HG02759 (cell line): ENCODE data around the gene LNX1.
A peak's percentile ranks its signal among the peaks of the same experiment; 100 is the strongest.

Experiments used
- ATAC-seq: cut with Tn5 transposase; IDR thresholded peaks from one replicate; pipeline ENCODE4 v1.9.1; 2021; ENCODE audit warnings: mild to moderate bottlenecking, moderate library complexity; ENCODE audit not compliant: unreplicated experiment

The LNX1 gene

DNA sequence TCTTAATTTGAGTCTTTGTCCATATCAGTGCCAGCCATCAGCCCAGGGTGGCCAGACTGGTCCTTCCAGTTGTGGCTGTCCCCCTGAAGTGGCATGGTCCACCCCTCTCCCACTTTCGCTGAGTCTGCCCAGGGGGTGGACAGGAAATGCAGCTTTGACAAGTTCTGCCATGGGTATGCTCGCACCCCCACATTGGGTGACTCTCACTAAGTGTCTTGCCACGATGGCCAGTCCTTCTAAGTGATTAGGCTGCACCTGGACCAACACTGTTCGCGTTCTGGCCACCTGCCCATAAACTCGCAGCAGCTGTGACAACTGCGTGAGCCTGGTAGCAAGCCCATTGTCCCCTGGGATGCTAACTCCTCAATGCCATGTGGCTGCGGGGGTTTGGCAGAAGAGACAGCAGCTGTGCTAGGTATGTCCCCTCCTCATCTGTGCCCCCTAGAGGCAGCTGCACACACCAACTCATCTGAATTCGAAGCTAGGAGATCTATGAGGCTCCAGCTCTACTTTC lies 10.0 kb upstream of the LNX1 start:
- peak; percentile 81 for ATAC-seq

DNA sequence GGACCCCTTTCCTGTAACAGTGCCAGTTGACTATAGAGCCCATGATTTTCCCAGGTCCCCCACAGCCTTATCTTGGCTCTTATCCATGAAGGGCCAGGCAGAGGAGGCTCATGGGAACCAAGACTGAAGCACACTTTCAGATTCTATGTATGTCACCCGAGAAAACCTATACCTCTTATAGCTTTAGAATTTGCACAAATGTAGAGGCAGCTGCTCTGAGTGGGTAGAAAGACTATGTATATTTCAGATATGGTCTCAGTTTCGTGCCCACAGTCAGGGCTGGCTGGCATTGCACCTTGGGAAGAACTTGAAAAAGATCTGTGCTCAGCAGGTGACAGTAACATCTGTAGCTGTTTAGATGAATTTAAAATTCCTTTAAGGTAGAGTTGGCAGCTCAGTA lies 8.3 kb upstream of the LNX1 start:
- peak; percentile 57 for ATAC-seq

DNA sequence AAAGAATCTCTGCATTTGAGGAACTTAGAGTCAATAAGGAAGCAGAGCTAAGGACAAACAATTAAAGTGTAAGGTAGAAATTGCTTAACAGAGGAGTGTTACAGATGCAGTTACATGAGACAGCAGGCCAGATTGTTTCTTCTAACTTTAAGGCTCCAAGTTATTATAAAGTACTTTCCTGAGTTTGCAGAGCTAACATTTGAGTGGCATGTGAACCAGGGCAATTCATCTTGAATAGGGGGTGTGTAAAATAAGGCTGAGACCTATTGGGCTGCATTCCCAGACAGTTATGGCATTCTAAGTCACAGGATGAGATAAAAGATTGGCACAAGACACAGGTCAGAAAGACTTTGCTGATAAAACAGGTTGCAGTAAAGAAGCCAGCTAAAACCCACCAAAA lies 7.6 kb upstream of the LNX1 start:
- ATAC-seq = no peak

DNA sequence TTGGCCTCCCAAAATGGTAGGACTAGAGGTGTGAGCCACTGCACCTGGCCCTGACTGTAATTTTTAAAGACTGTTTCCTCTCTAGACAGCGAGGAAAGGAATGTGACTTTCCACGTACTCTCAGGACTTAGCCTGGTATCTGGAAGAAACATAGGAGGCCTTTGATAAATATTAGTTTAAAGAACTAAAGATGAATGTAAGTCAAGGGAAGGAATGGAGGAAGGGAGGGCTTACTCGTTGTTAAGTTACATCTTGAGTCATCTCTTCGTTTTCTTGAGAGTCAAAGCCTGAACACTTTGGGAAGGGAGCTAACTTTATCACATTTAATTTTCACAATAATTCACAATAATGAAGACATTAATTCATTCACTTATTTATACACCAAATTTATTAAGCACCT lies 7.2 kb upstream of the LNX1 start:
- ATAC-seq = no peak

DNA sequence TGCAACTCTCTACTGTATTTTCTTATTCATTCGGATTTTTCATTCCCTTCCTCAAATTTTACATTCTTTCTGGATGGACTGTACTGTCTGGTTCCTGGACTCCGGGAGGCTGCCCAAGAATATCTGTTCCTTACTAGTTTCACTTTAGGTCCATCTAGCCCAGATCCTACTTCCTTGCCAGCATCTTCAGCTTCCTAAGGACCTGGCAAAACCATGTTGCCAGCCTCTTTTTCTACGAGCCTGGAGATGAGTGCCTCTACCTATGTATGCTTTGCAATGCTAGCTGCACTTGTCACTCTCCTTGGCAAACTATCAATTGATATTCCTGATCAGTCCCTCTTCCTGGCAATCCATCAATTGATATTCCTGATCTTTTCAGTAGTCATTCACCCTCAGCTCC lies 5.6 kb upstream of the LNX1 start:
- no peak for ATAC-seq

DNA sequence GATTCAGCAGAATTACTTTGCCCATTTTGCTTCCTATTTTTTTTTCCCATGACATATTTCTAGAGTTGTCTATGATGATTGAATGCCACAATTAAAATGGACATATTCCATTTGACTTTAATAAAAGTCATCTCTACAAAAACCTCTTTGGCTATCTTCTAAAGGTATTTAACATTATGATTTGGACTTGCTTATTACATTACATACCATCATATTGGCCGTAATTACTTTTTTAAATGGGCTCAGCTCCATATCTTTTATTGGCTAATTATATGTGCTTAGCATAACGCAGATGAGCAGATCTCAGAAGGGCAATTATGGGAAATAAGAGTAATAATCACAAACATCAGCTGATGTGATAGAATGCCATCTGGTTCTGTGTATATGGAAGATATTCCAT lies 4.5 kb upstream of the LNX1 start:
- no peak for ATAC-seq

DNA sequence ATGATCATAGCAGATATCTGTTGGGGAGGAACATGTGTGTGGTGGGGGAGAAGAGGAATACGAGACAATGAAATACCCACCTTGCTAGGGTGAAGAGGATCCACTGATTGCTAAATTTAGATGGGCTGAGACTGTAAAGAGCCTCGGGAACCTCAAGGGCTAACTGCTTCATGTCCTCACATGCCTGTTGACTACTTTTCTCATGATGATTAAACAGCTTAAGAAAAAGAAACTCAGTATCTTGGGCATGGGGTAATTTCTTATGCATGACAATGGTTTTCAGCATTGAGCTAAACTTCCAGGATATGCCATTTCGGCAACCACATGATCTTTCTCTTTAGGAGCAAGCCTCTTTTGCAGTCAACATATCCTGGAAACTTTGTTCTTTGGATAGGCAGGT lies 3.9 kb upstream of the LNX1 start:
- no peak for ATAC-seq

DNA sequence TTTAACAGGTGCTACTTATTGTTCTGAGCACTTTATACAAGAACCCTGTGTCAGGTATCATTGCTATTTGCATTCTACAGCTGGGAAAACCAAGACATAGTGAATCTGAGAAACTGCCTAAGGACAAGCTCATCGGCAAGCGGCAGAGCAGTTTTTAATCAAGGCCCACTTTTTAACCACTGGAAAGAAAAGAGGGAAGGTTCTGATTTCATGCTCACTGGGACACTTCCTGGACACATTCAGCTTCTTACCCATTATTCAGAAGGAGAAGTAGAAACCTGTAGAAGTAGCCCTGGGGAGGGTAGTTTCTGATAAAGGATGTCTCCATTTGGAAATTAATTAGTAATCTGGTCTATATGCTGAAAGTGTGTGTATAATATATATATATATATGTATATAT lies 2.5 kb upstream of the LNX1 start:
- no peak for ATAC-seq

DNA sequence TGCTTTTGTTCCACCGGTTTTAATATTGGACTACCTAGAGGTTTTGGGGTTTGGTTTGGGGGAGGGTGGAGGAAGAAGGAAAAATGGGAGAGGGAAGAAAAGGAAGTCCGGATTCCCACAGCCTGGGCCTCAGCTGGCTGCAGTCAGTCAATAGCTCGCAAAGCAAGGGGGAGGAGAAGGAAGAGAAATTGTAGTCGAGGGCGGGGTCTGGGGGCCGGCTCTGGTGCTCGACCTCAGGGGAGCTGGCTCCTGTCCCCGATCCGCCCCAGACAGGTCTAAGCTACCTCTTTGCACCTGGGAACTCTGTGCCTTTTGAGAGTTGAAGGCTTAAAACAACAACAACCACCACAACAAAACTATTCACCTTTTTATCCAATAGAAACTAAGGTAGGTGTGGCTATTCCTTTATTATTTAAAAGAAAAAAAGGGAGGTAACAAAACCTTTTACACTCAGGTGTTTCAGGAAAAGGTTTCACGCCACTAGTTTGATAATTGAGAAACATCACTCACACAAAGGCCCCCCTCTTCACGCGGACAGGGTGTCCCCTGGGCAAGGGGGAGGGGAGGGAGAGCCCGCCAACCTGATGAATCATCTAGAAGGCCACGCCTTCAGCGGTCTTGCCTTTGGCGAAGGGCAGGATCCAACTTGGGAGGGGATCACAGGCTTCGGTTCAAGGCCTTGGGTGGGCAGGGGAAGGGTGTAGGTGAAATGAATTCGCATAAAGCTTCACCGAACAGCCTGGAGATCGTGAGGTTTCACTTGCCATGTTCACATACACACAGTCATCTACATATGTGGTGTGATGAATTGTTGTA lies 1.6 kb upstream of the LNX1 start:
- no peak for ATAC-seq

DNA sequence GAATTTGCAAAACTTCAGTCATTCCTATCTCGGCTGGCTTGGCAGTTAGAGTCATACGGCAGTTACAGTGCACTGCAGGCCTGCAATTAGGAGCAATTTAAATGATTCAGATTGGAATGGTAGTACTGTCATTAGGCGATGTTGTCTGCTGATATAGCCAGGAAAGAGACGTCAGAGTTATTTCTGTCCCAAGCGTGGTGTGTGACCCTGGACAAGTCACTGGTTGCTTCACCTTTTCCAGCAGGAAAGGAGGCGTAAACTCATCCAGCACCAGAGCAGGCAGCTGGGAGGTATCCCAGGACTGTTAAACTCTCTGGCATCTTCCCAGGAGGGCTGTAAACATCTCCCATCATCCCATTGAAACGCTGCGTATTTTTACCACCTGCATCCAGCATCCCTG lies 836 bp upstream of the LNX1 start:
- ATAC-seq = no peak

DNA sequence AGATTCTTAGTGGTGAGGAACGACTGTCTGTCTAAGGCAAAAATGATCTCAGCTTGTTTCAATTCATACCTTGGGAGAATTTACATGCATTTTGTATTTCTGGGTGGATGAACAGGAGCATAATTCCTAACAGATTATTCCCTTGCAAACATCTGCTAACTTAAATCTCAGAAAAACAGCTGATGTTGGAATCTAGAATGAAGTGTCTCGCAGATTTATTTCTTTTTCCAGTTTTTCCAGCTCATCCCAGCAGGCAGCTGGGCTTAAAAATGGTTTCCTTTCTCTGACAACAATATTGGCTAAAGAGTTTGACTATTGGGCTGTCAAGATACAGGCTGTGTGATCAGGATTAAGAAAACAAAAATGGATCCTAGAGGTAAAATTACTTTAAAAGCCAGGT lies 1.1 kb downstream of the LNX1 start:
- ATAC-seq = no peak

DNA sequence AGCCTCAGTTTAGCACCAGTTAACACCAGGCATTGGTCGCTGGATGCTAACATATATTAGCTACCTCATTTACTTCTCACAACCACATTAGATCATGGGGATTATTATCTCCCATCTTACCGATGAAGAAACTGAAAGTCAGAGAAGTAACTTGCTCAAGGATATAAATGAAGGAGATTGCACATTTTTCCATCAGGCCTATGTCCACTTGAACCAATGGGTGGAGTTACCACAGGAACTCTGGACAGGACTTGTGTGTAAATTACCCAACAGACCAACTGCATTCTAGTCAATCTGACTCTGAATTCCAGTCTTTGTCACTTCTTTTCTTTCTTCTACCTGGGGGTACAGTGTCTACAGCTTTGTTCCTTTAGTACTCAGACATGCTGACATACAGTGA lies 1.8 kb downstream of the LNX1 start:
- ATAC-seq = no peak

DNA sequence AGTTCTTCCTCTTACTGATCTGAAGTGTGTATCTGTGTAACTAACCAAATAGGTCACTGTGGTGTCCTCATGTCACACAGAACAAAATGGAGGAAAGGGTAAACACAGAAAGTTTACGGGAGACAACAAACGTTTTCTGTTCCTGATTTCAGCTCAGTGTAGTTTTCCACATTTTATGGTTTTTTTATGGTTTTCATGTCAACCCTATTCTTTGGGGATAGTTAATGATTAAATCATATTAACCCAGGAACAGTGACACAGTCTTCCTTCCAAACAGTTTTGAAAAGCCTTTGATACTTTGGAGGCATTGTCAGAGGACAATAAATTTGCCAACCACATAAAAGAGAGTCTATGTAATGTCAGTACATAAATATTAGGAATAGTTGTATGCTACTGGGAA lies 4.2 kb downstream of the LNX1 start:
- ATAC-seq = no peak

DNA sequence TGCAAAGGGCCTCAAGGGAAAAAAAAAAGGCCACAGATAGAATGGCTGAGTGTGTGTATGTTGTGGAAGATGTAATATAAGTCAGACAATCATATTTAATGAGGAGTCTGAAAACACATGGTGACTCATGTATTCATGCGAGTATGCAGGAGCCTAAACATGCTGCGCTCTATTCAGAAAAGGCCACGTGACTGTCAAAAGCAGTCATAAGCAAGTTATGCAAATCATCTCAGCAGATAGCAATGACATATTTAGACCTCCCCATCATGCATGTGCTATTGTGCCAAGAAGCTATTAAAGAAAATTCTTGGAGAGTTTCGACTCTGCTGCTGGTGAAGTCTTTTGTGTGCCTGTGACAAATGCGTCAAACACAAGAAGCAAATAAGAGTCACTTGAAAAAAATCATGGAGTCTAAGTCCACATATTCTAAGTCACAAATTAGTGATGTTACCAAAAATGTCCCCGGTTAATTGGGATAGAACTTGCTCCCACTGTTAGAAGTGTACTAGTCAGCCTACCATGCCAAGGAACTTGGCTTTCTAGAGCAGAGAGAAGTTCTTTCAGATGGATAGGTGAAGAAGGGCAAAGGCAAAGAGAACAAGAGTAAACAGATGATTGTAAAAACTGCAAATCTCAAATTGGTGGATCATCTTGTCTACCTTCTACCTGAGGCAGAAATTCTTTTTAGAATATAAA lies 5.0 kb downstream of the LNX1 start:
- ATAC-seq = no peak

DNA sequence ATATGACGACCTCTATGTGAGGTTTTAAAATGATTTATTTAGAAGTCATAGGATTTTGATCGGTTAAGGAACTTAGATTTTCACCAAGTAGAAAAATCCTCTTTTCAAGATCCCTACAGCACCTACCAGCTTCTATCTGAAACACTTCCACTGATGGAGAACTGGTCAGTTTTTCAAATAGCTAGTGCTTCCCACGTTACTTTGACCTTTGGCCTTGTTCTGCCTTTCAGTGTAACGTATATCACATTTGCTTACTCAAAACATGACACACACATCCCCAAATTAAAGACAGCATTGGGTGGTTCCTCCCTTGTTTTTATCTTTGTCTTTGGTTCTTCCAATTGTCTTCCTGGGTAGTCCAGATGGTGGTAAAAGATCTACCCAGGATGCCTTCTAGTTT lies 6.6 kb downstream of the LNX1 start:
- ATAC-seq = no peak

DNA sequence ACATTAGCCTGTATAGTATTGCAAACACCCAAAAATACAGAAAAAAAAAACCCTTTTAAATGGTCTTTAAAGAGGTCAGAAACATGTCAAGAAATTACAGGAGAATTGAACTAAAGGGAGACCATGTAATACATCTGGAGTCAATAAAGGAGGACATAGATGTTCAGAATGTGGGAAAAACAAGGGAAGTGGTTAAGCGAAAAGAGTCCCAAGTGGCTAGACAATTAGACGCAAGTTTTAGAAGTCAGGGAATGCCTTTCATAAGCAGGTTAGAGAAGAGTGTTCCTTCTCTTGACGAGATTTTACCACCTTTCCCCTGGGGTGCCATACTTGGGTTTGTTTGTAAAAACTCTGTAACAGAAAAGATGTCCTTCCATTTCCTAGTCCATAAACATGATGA lies 7.8 kb downstream of the LNX1 start:
- ATAC-seq = no peak

DNA sequence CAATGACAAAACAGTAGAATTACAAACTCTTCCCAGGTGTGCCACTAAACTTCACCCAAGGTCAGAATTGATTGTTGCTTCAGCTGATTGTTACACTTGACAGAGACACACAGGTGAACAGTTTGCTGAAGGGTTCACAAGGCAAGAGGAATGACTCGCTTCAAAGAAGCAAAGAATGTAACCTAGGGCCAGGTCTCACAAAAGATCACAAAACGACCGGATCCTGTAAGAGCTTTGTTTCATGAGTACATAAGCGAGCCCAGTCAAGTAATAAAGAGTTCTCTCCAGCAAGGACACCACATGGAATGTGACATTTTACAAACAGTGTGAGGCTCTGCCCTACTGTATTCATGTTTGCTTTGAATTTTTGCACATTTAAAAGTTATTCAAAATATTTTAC lies 9.1 kb downstream of the LNX1 start:
- ATAC-seq = no peak

DNA sequence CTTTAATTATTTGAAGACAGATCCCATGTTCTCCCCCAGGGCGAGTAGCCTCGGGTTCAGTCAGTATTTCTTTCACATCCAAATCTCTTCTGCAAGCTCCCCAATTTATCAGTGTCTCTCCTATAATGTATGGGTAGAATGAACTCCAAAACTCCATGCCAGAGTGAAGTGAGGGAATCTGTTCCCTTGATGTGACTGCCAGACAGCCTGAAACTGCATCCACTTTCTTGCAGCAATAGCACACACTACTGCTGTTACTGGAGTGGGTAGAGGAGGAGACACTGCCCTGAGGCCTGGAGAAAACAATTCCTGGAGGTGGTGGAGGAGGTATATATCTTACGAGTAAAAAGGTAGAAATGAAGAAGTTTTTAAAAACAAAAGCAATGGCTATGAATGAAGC lies 11.0 kb downstream of the LNX1 start:
- no peak for ATAC-seq

DNA sequence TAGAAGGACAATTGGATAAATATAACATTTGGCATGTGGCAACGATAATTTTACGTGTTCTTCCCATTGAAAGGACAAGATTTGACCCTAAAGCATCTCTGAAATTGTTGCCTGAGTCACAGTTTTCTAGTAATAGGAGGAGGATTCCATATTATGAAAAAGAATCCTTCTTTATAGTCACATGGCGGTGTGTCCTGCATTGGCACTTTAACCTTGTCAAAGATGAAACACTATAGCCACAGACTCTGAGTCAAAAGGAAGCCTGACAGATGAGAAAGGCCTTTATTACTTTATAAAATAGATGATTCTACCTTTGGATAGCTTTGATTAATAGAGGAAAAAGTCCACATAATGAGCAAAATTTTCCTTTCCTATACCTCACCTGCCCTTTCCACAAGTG lies 11.5 kb downstream of the LNX1 start:
- ATAC-seq = no peak

DNA sequence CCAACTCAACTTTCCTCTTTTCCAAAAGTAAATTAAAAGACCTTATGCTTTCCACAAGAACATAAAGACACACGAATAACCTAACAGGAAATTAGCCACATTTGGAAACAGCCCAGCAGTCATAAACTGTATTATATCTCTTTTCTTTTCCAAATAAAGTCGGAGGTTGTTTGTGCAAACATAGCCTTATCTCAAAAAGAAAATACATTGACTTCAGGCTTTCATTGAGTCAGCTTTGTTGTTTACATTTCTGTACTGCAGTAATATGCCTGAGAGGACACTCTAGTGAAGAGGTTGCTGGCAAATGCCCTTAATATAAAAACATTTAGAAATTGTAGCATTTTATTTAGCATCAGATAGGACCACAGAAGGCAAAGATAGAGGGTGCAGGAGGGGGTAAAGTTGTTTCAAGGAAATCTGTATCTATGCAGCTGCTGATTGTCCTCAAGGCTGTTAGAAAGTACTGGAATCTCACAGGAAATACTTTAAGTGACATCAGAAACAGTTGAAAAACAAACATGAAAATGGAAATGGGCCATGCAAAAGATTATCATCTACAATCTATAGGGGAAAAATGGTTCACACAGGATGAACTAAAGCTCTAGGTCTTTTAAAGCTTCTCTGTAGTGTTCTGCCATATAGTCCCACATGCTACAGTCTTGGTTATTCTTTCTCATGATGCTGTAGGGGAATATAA lies 14.5 kb downstream of the LNX1 start:
- ATAC-seq = no peak

DNA sequence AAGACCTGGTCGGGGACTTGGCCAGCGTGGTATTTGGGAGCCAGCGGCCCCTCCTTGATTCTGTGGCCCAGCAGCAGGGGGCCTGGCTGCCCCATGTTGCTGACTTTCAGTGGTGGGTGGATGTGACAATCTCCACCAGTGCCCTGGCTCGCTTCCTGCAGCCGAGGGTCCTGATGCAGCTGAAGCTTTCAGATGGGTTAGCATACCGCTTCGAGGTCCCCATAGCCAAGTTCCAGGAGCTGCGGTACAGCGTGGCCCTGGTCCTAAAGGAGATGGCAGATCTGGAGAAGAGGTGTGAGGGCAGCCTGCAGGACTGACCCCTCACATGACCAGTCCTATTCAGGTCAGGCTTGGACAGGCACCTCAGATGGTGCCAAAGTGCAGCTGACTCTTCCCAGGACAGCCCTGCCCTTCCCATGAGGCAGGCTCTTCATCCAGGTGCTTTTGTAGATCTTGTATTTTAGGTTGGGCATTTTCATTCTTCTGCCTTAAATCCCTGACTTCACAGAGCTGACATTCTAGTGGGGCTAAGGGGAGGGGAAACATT lies 15.1 kb downstream of the LNX1 start:
- no peak for ATAC-seq

DNA sequence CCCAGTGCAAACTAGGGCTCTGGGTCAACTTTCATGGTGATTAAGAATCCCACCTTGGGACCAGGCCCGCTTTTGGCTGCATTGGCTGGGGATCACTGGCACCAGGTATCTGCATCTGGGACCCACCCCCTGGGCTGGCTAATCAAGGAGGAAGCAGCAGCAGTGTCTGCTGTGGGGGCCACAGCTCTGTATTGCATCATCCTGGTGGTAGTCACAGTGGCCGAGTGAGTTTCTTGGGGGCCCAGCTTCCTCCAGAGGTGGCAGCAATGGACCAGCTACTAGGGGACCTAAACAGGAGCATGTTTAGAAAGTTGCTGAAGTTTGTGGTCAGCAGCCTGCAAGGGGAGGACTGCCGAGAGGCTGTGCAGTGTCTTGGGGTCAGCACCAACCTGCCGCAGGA lies 15.7 kb downstream of the LNX1 start:
- ATAC-seq = no peak
